ENCODE data around the gene WFS1.

The WFS1 gene

DNA sequence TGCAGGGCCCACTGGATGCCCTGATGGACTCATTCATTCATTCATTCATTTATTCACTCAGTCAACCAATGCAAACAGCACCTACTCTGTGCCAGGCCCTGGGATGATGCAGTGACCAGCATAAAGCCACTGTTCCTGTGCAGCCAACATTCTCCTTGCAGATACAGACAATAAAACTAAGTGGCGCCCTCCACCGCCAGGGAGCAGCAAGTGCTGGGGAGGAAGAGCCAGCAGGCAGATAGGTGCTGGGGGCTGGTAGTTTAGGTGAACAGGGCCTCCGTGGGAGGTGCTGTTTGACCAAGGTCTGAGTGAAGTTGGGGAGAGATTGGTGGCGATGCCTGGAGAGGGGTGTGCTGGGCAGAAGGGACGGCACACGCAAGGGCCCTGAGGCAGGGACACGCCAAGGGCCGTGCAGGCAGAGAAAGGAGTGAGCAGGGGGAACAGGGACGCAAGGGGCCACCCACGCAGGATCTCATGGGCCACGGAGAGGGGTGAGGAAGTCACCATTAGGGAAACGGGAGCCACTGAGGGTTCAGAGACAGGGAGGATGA, 65.5 kb downstream of the WFS1 start:
- no peak for TF ChIP-seq CTCF (IDR thresholded peaks at IDR 0.05; ENCODE audit: borderline replicate concordance, insufficient read depth, low read depth, low read length)
- H3K4me3 ChIP-seq (ENCODE audit: low read depth, low read length): no peak overlapping the region

GRCh38 chr4:6336166-6336565, 66.5 kb downstream of the WFS1 start:
- no peak overlapping the region for H3K4me3 ChIP-seq (ENCODE audit: low read depth, low read length)
- TF ChIP-seq CTCF (IDR thresholded peaks at IDR 0.05; ENCODE audit: borderline replicate concordance, insufficient read depth, low read depth, low read length): no peak

- H3K4me3 ChIP-seq (ENCODE audit: low read depth, low read length): no peak overlapping the region
- TF ChIP-seq CTCF (IDR thresholded peaks at IDR 0.05; ENCODE audit: borderline replicate concordance, insufficient read depth, low read depth, low read length): no peak
These were observed 67.8 kb downstream of the WFS1 start for GRCh38 chr4:6337331-6337935.

- no peak overlapping the region for H3K4me3 ChIP-seq (ENCODE audit: low read depth, low read length)
- no peak for TF ChIP-seq CTCF (IDR thresholded peaks at IDR 0.05; ENCODE audit: borderline replicate concordance, insufficient read depth, low read depth, low read length)
These were observed 68.7 kb downstream of the WFS1 start for GRCh38 chr4:6338175-6338950.

DNA sequence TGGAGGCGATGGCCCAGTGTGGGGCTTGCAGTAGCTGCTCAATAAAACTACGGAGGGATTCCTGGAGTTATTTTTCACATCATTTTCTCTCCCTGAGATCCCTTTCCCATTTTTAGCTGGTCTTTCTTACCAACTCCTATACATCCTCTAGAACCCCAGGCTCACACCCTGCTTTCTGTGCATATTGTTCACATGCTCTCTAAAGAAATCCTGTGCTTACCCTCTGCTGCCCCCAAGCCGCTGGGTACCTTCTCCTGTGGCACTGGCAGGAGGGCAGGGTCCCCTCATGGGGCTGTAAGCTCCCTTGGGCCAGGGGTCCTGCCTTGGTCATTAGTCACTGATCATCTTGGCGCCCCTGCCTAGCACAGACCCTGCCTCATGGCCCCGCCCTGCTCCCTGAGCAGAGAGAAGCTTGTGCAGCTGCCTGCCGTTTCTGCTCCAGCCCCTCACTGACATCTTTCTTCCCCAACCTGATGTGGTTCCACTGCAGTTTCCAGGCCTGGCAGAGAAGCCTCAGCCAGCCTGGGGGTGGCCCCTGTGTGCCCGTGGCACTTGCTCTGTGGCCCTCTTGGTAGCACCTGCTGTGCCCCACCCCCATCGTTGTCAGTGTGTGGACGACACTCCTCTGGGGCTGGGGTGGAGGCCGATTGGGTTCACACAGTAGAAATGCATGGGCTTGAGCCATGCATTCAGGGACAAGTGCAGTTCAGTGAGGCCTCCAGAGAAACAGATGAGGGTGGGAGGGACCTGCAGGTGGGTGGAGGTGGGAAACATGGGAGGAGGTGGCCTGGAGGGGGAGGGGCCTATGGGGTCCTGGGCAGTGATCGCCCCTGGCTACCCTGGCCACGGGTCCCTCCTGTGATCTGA, 69.5 kb downstream of the WFS1 start:
- no peak overlapping the region for H3K4me3 ChIP-seq (ENCODE audit: low read depth, low read length)
- TF ChIP-seq CTCF (IDR thresholded peaks at IDR 0.05; ENCODE audit: borderline replicate concordance, insufficient read depth, low read depth, low read length): no peak

DNA sequence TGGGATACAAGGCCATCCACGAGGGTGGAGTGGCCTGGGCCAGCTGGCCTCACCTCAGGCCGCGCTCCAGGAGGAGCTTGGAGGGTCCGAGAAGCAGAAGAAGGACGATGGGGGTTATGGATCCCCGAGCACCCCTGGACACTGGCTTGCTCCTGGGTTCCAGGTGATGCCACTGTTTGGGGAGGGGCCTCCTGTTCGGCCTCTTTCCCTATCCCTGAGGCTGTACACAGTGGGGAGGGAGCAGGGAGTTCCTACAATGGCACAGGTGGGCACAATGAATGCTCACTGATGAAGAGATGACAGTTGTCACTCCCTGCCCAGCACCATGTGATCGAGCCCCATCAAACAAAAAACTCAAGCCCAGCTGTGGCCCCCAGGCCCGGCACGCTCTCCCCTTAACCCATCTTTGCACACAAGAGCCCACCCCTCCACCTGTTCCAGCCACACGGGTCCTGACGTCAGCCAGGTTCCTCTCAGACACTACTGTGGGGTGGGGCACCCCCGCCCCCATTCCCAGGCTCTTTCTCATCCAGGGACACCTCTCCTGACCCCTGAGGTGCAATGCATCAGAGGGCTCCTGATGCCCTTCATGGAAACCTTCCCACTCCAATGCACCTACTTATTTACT, 70.3 kb downstream of the WFS1 start:
- no peak overlapping the region for H3K4me3 ChIP-seq (ENCODE audit: low read depth, low read length)
- TF ChIP-seq CTCF (IDR thresholded peaks at IDR 0.05; ENCODE audit: borderline replicate concordance, insufficient read depth, low read depth, low read length): no peak
